HepG2 (cell line): Measurements from ENCODE around the gene ZNF764. TPM values are rescaled to one million over a fixed set of nuclear protein-coding genes. Genes with fewer than 3 reads are reported as not detected.

ENCODE experiments used
- AHR ChIP-seq: IDR thresholded peaks from 2 replicates; pipeline ENCODE4 v1.6.1; 2018; ENCODE audit warnings: missing genetic modification reagents, missing compliant biosample characterization
- CSRNP1 ChIP-seq: sonication (generic); formaldehyde crosslinking; IDR thresholded peaks from 2 replicates; pipeline ENCODE4 v1.8.1; 2023; ENCODE audit warnings: mild to moderate bottlenecking, missing genetic modification reagents
- EED ChIP-seq: sonication (generic); formaldehyde crosslinking; IDR thresholded peaks from 2 replicates; pipeline ENCODE4 v1.5.0; 2020; ENCODE audit warnings: mild to moderate bottlenecking, missing genetic modification reagents
- NCOA1 ChIP-seq: sonication (generic); formaldehyde crosslinking; IDR thresholded peaks from 2 replicates; pipeline ENCODE4 v1.9.0; 2021; ENCODE audit warnings: missing genetic modification reagents
- NR1H2 ChIP-seq: sonication (generic); formaldehyde crosslinking; IDR thresholded peaks from 2 replicates; pipeline ENCODE4 v1.8.1; 2022; ENCODE audit warnings: low read depth, missing genetic modification reagents, borderline replicate concordance
- PAF1 ChIP-seq: IDR thresholded peaks from 2 replicates; pipeline ENCODE4 v1.6.1; 2016; ENCODE audit warnings: missing genetic modification reagents, missing compliant biosample characterization
- PATZ1 ChIP-seq: sonication (generic); formaldehyde crosslinking; IDR thresholded peaks from 2 replicates; pipeline ENCODE4 v1.4.0; 2020; ENCODE audit warnings: missing genetic modification reagents
- PCBP2 ChIP-seq: fragments of 200-400 bp; formaldehyde crosslinking; optimal IDR thresholded peaks from 2 replicates; pipeline ENCODE3; 2018; ENCODE audit warnings: low read length, low read depth; ENCODE audit not compliant: poor library complexity, severe bottlenecking
- PHF20 ChIP-seq: sonication (generic); formaldehyde crosslinking; IDR thresholded peaks from 2 replicates; pipeline ENCODE4 v1.5.0; 2020; ENCODE audit warnings: mild to moderate bottlenecking, missing genetic modification reagents
- PPARG ChIP-seq: conservative IDR thresholded peaks from 2 replicates; pipeline ENCODE4 v1.6.1; 2016; ENCODE audit warnings: missing biosample characterization, missing genetic modification reagents
- SIN3B ChIP-seq: fragments of 150-350 bp; IDR thresholded peaks from 2 replicates; pipeline ENCODE4 v1.6.1; 2014; ENCODE audit warnings: low read length
- SP1 ChIP-seq, 2 experiments: fragments of 450-650 bp in 1 of 2; sonication (generic) in 1 of 2; formaldehyde crosslinking in 1 of 2; IDR thresholded peaks; 2 replicates each; pipeline versions ENCODE4 v1.4.0 to v1.6.1; 2016 to 2020; ENCODE audit warnings: missing genetic modification reagents in 1 of 2
- STAG1 ChIP-seq: sonication (generic); formaldehyde crosslinking; IDR thresholded peaks from 2 replicates; pipeline ENCODE4 v1.4.0; 2020; ENCODE audit warnings: missing genetic modification reagents
- U2AF1 ChIP-seq: fragments of 200-400 bp; formaldehyde crosslinking; optimal IDR thresholded peaks from 2 replicates; pipeline ENCODE3; 2017; ENCODE audit warnings: mild to moderate bottlenecking, low read depth, low read length
- ZIK1 ChIP-seq: sonication (generic); formaldehyde crosslinking; IDR thresholded peaks from 2 replicates; pipeline ENCODE4 v1.5.0; 2020; ENCODE audit warnings: mild to moderate bottlenecking, low read depth, missing genetic modification reagents, borderline replicate concordance
- ZNF17 ChIP-seq: sonication (generic); formaldehyde crosslinking; IDR thresholded peaks from 2 replicates; pipeline ENCODE4 v1.5.0; 2020; ENCODE audit warnings: mild to moderate bottlenecking, missing genetic modification reagents
- ZNF354B ChIP-seq: sonication (generic); formaldehyde crosslinking; IDR thresholded peaks from 2 replicates; pipeline ENCODE4 v1.8.0; 2022; ENCODE audit warnings: mild to moderate bottlenecking, missing genetic modification reagents
- ZSCAN12 ChIP-seq: sonication (generic); formaldehyde crosslinking; IDR thresholded peaks from 2 replicates; pipeline ENCODE4 v1.9.0; 2021; ENCODE audit warnings: mild to moderate bottlenecking, missing genetic modification reagents
- polyA plus RNA-seq, 8 experiments: library from polyadenylated mRNA; depleted of rRNA in 3 of 8; stranded (reverse) in 7 of 8; unstranded in 1 of 8; fragments of >200 nt; fragmentation: Illumina TruSeq in 4 of 8; extraction: Trizol in 4 of 8; gene quantifications; 2 replicates each; pipeline versions ENCODE4 v1.2.1 to v1.2.3, GENCODE V29; 2011 to 2016; ENCODE audit warnings: low read depth in 4 of 8, missing spikeins in 1 of 8, mixed read lengths in 1 of 8; ENCODE audit not compliant: insufficient read depth in 1 of 8
- total RNA-seq, 5 experiments: library from RNA; depleted of rRNA; stranded (reverse); fragments of >200 nt; fragmentation: Illumina TruSeq; extraction: Trizol; gene quantifications; 2 replicates each; pipeline ENCODE4 v1.2.3, GENCODE V29; 2016; ENCODE audit warnings: low read depth in 1 of 5
- TF ChIP-seq, protein P1 (sequence below): sonication (generic); formaldehyde crosslinking; IDR thresholded peaks from 2 replicates; pipeline ENCODE4 v1.4.0; 2020; ENCODE audit warnings: missing genetic modification reagents
- TF ChIP-seq, protein P2 (sequence below): IDR thresholded peaks from 2 replicates; pipeline ENCODE4 v1.6.1; 2016; ENCODE audit warnings: low read depth, borderline replicate concordance
- TF ChIP-seq, protein P3 (sequence below): sonication (generic); formaldehyde crosslinking; IDR thresholded peaks from 2 replicates; pipeline ENCODE4 v1.4.0; 2020; ENCODE audit warnings: missing genetic modification reagents, borderline replicate concordance

ZNF764 gene
- total and polyA plus RNA-seq, 2 of the 13 experiments (the other 11 are each of a cell fraction or from before 2014, with no cell fraction given), result 4.1 to 9.1 TPM

DNA sequence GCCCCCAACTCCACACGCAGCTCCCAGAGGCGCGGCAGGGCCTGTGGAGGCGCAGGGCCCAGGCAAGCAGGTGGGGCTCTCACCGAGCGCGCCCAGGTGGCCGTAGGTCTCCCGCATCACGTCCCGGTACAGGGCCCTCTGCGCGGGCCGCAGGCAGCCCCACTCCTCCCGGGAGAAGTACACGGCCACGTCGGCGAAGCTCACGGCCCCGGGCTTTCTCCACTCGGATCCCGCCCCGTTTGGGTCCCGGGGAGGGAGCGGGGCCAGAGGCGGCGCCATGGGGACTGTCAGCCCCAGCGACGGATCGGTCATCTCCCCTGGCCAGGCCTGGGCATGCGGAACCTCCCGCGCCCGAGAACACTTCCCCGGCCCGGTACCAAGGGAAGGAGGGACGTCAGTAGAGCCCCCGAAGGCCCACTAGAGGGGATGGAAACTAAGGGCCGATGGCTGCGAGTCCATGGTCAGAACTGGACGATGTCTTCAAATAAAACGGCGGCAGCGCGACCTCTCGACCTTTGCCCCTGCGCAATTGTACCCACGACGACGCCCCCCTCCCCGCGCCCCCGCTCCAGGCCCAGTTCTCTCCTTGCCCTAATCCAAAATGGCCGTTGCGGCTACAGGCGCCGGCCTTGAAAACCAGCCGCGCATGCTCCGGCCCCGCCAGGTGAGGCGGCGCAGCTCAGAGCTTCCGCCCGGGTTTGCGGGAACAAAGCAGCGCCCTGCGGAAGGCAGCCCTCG is 23.6 kb downstream of the ZNF764 start, which contains the start of gene ZNF747 (continued):
- TF ChIP-seq NR1H2 (CRISPR knock-in tag) (peak; percentile 75; the same call in 1 of the 2 replicates), ZNF354B (peak; percentile 86; the same call in 1 of the 2 replicates), STAG1 (CRISPR knock-in tag) (peak; percentile 18), ZSCAN12 (CRISPR knock-in tag) (no peak), U2AF1 (peak; percentile 97), CSRNP1 (CRISPR knock-in tag) (peak; percentile 42; the same call in 1 of the 2 replicates), SP1 (IDR thresholded peaks at IDR 0.05) (no peak), SP1 (CRISPR knock-in tag; IDR thresholded peaks at IDR 0.05) (peak; percentile 64), AHR (CRISPR knock-in tag) (no peak), ZNF17 (CRISPR knock-in tag) (peak; percentile 64; the same call in 1 of the 2 replicates), ZIK1 (CRISPR knock-in tag) (no peak), PATZ1 (CRISPR knock-in tag) (peak; percentile 97), SIN3B (peak; percentile 48), PHF20 (CRISPR knock-in tag) (peak; percentile 82), EED (peak; percentile 96), PPARG (peak; percentile 80), NCOA1 (CRISPR knock-in tag) (no peak; the same call in 1 of the 2 replicates), PCBP2 (no peak), PAF1 (CRISPR knock-in tag) (0 out of 2 replicates have a peak, but pooled peaks have one; percentile 50)
- TF ChIP-seq, protein P1, sequence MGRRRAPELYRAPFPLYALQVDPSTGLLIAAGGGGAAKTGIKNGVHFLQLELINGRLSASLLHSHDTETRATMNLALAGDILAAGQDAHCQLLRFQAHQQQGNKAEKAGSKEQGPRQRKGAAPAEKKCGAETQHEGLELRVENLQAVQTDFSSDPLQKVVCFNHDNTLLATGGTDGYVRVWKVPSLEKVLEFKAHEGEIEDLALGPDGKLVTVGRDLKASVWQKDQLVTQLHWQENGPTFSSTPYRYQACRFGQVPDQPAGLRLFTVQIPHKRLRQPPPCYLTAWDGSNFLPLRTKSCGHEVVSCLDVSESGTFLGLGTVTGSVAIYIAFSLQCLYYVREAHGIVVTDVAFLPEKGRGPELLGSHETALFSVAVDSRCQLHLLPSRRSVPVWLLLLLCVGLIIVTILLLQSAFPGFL (CRISPR knock-in tag), result no peak
- TF ChIP-seq, protein P2, sequence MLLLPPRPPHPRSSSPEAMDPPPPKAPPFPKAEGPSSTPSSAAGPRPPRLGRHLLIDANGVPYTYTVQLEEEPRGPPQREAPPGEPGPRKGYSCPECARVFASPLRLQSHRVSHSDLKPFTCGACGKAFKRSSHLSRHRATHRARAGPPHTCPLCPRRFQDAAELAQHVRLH, result peak; percentile 66
- TF ChIP-seq, protein P3, sequence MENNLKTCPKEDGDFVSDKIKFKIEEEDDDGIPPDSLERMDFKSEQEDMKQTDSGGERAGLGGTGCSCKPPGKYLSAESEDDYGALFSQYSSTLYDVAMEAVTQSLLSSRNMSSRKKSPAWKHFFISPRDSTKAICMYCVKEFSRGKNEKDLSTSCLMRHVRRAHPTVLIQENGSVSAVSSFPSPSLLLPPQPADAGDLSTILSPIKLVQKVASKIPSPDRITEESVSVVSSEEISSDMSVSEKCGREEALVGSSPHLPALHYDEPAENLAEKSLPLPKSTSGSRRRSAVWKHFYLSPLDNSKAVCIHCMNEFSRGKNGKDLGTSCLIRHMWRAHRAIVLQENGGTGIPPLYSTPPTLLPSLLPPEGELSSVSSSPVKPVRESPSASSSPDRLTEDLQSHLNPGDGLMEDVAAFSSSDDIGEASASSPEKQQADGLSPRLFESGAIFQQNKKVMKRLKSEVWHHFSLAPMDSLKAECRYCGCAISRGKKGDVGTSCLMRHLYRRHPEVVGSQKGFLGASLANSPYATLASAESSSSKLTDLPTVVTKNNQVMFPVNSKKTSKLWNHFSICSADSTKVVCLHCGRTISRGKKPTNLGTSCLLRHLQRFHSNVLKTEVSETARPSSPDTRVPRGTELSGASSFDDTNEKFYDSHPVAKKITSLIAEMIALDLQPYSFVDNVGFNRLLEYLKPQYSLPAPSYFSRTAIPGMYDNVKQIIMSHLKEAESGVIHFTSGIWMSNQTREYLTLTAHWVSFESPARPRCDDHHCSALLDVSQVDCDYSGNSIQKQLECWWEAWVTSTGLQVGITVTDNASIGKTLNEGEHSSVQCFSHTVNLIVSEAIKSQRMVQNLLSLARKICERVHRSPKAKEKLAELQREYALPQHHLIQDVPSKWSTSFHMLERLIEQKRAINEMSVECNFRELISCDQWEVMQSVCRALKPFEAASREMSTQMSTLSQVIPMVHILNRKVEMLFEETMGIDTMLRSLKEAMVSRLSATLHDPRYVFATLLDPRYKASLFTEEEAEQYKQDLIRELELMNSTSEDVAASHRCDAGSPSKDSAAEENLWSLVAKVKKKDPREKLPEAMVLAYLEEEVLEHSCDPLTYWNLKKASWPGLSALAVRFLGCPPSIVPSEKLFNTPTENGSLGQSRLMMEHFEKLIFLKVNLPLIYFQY (CRISPR knock-in tag), result peak; percentile 93
